NK-92 treated with Interleukin-12 subunit alpha and Interleukin-12 subunit beta, amount 100 ng/mL, for 24 hours (cell line): ENCODE results near the gene DNHD1.

Source experiments
- DNase-seq: peaks from one replicate; lab custom pipeline; 2025; lab: John Stamatoyannopoulos, UW

DNHD1 gene

GRCh38 chr11:6565325-6565724 lies 68.2 kb downstream of the DNHD1 start:
- no peak for DNase-seq

GRCh38 chr11:6565988-6566703 lies 69.1 kb downstream of the DNHD1 start:
- no peak for DNase-seq

GRCh38 chr11:6566704-6567370 lies 69.8 kb downstream of the DNHD1 start:
- no peak for DNase-seq

- no peak for DNase-seq
These were observed 70.3 kb downstream of the DNHD1 start for GRCh38 chr11:6567371-6567745.

DNA sequence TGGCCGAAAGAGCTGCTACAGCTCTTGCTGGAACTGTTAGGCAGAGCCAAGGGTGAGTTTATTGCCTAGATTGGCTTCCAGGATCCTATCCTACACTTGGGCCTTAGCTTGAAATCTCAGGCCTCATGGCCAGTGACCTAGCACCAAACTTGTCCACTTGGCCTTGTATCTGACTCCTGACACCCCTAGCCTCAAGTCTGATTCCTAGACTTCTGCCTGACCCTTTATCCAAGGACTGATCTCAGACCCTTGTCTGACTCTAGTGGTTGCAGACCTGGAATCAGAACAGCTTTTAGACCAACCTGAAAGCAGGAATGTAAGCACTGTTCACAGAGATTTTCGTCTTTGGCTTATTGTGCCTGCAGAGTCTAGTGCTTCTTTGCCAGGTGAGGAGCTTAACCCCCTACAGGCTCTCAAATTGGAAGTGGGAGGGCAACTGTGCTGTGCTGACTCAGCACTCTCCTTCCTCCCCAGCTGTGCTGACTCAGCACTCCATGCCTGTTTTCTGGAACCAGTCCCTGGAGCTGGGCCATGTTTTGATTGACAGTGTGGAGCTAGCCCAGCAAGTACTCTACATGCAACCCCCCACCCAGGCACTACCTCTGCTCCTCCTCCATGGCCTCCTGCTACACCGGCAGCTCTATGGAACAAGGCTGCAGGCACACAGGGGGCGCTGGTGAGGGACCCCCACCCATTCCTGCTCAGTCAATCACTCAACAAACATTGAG lies 71.3 kb downstream of the DNHD1 start:
- no peak for DNase-seq

DNA sequence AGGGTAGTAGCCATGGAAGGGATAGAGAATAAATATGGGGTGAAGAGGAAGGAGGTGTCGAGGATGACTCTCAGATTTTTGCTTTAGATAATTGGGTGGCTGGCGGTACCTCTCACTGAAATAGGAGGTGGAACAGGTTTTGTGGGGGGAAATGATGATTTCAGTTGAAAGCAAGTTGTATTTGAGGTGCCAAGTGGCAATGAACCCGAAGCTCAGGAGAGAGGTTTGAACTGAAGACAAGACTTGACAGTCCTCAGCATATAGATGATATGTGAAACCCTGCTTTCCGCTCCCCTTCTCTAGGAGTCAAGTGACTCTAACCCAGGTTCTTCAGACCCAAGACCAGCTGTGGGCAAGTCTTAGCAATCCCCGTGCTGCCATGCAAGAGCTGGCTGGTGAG lies 72.6 kb downstream of the DNHD1 start:
- no peak for DNase-seq

- no peak for DNase-seq
These were observed 73.8 kb downstream of the DNHD1 start for GRCh38 chr11:6570691-6571427.

GRCh38 chr11:6571434-6572008 lies 74.4 kb downstream of the DNHD1 start:
- no peak for DNase-seq

DNA sequence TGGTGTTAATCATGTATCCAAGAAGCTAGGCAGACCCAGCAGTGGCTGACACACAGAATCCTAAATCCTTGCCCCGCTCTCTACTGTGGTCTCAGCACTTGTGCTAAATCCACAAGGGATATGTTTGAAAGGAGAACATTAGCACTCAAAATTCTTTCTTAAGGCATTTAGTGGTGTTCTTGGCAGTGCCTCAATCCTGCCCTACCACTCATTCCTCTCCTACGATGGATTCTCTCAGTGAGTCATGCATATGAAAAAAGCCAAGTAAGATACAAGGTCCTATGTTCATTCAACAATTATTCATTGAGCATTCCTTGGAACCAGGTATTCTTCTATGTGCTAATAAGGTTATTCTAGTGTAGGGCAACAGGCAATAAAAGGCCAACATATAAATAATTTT lies 75.1 kb downstream of the DNHD1 start:
- DNase-seq: no peak

GRCh38 chr11:6574816-6575715 lies 78.0 kb downstream of the DNHD1 start:
- no peak for DNase-seq

DNA sequence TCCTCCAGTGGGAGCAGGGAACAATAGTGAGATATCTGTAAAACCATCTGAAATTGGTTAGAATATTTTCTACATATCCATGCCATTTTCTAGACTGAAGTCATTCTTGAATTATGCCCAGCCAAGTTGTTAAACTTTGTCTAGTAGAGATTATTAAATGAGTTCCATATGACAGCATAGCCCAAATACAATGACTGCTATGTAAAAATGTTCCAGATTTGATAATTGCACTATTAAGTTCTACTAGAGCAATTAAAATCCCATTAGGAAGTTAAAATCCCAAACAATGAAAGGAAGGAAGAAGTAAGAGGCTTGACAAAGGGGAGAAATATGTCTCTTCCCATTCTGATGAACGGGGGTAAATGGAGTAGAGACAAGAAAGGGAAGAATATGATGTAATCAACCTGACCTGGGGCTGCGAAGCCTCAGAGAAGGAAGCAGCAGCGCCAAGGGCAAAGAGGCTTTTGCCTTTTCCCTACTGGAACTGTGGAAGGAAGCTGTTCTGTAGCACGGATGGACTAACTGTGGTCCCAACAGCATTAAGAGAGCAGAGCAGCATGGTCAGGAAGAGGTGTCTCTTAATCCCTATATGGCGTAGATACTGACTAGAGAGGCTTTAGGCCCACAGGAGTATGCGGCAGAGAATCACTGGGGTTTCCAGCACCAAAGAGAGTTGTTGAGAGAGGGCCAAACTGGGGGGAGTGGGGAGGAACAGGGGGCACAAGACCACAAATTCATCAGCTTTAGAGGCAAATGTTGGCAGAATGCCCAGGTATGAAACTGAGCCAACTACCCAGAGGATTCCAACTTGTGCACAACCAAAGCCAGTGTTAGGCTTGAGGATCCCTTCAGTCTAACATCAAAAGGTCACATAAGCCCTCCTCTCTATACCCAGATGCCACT lies 79.6 kb downstream of the DNHD1 start:
- no peak for DNase-seq

GRCh38 chr11:6578134-6578533 lies 81.1 kb downstream of the DNHD1 start:
- no peak for DNase-seq

- no peak for DNase-seq
These were observed 82.6 kb downstream of the DNHD1 start for GRCh38 chr11:6579681-6580080.

DNA sequence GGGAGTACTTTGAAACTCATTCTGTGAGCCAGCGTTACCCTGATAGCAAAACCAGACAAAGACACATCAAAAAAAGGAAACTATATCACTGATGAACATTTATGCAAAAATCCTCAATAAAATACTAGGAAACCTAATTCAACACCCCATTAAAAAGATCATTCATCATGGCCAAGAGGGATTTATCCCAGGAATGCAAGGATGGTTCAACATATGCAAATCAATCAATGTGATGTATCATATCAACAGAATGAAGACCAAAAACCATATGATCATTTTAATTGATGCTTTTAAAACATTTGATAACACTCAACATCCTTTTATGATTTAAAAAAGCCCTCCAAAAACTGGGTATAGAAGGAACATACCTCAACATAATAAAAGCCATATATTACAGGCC lies 86.5 kb downstream of the DNHD1 start:
- no peak for DNase-seq

DNA sequence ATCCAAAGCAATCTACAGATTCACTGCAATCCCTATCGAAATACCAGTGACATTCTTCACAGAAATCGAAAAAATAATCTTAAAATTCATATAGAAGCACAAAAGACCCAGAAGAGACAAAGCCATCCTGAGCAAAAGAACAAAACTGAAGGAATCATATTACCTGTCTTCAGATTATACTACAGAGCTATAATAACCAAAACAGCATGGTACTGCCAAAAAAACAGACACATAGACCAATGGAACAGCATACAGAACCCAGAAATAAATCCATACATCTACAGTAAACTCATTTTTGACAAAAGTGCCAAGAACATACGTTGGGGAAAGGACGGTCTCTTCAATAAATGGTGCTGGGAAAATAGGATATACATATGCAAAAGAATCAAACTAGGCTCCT lies 87.4 kb downstream of the DNHD1 start:
- DNase-seq: no peak

- DNase-seq: no peak
These were observed 89.6 kb downstream of the DNHD1 start for GRCh38 chr11:6586434-6587359.

DNA sequence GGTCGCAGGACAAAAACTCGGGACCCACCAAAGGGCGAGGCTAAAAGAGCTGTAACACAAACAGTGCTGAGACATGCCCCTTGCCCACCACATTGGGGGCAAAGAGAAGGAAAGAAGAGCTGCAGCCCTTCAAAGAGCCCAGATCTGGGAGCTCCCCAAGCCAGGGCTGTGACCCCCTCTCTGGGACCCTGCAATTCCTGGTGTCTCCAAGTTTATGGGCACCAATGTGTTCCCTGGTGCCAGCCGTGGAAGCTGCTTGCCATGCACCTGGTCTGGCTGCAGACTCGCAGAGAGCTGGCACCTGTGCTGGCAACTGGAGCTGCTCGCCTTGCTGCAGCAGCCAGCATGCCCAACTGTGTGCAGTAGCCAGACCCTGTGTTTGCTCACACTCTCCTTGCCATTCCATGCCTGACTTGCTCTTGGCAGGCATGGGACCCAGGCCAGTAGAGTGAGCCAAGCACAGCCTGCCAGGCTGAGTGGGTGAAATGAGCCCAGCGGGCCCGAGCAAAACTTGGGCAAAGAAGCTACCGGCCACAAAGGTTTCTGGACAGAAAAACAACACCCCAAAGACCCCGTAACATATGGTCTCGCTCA lies 90.4 kb downstream of the DNHD1 start:
- DNase-seq: no peak

DNA sequence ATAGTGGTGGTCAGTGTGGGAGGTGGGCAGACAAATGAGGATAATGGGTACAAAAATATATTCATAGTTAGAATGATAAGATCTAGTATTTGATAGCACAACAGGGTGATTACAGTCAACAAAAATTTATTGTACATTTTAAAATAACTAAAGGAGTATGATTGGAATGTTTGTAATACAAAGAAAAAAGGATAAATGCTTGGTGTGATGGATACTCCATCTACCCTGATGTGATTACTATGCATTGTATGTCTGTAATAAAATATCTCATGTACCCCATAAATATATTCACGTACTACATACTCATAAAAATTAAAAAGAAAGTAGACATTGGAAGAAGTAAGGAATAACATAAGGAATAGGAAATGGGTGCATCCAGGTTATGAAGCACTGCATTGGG lies 90.9 kb downstream of the DNHD1 start:
- no peak for DNase-seq
